Measurements from ENCODE around the gene LRIG1. TPM values are rescaled to one million over a fixed set of nuclear protein-coding genes. Genes with fewer than 3 reads are reported as not detected.

The LRIG1 gene
- total and polyA plus RNA-seq, 9 of the 15 experiments (the other 6 are each of a cell fraction or from before 2014, with no cell fraction given): 0.05 to 0.38 (median 0.13) TPM; not detected in 3

DNA sequence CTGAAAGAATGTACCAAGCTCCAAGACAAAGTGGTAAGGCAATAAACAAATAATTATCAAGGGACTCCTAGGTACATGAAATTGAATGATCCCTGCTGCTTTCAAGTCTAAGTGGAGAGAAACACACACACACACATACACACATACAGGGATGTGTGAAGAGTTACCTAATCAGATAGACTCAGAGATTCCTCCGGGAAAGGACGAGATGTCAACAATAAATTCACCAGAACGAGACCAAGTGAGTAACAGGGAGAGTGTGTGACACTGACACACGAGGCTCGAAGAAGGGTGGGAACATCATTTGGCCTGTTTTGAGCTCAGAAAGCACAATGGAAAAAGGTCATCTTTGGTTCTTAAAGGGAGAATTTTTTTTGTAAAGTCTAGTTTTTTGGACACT is 13.4 kb downstream of the LRIG1 start:
- Histone ChIP-seq H3K79me2 (ENCODE audit: control insufficient read depth, insufficient read depth, low read length) (no peaks in the 10 kb centered on the region), H3K36me3 (ENCODE audit: control insufficient read depth, insufficient read depth, low read length) (no peaks in the 10 kb centered on the region), H2AFZ (ENCODE audit: low read depth, low read length) (no peak overlapping the region), H3K9me3 (replicated peaks; ENCODE audit: control insufficient read depth, insufficient read depth, low read depth, low read length) (no peaks in the 10 kb centered on the region), H3K9me1 (ENCODE audit: control insufficient read depth, insufficient read depth, low read length) (no peaks in the 10 kb centered on the region), H3K4me1 (replicated peaks in 1 of 2; ENCODE audit: control insufficient read depth in 2 of 2, insufficient read depth in 2 of 2, low read length in 2 of 2) (no peaks in the 10 kb centered on the region), H3K27me3 (ENCODE audit: control insufficient read depth in 2 of 2, insufficient read depth in 2 of 2, low read length in 2 of 2) (peaks cover 0 to 13% of the 10 kb centered on the region in 2 experiments; a peak in 3 of 5 replicates), H3K9ac (ENCODE audit: insufficient read depth in 1 of 2, low read depth in 2 of 2, low read length in 2 of 2) (no peak overlapping the region), H4K20me1 (replicated peaks; ENCODE audit: control insufficient read depth, insufficient read depth, low read length) (no peaks in the 10 kb centered on the region), H3K4me3 (no peak overlapping the region), H3K27ac (ENCODE audit: extremely low read depth, low read depth, low read length) (no peak overlapping the region), H3K4me2 (ENCODE audit: insufficient read depth, low read length) (no peak overlapping the region)
- FAIRE-seq (no peak), ATAC-seq (no peak), DNase-seq (ENCODE audit: extremely low read depth in 1 of 4, low spot score in 3 of 4) (no peak)
- intact Hi-C loops (cut with micrococcal nuclease) (no loop called here), in situ Hi-C loops (cut with MboI) (no loop called here)
- BruUV-seq (replicated peaks): no TSS peak
- WGBS (ENCODE audit: insufficient coverage, low coverage, missing lambda C conversion rate): 7% methylated on average over 5 of the region's 5 CpGs
- TF ChIP-seq BRCA1 (IDR thresholded peaks at IDR 0.05) (no peak), BRCA1 (CRISPR knock-in tag; IDR thresholded peaks at IDR 0.05) (no peak), CCAR2 (IDR thresholded peaks at IDR 0.05; ENCODE audit: low read depth, low read length) (no peak), COPS2 (conservative IDR thresholded peaks at IDR 0.05) (no peak), ELF1 (tag; IDR thresholded peaks at IDR 0.05) (no peak), TBL1XR1 (IDR thresholded peaks at IDR 0.05; ENCODE audit: low read length in 2 of 2) (no peak), BDP1 (IDR thresholded peaks at IDR 0.05; ENCODE audit: insufficient read depth, insufficient read length) (no peak), SUPT5H (IDR thresholded peaks at IDR 0.05) (no peak), HDAC2 (IDR thresholded peaks at IDR 0.05) (no peak), ZNF586 (CRISPR knock-in tag; conservative IDR thresholded peaks at IDR 0.05) (no peak), ARHGAP35 (IDR thresholded peaks at IDR 0.05; ENCODE audit: partially characterized antibody) (no peak), POLR3G (IDR thresholded peaks at IDR 0.05; ENCODE audit: extremely low read depth, insufficient read length, insufficient replicate concordance) (no peak), SFPQ (IDR thresholded peaks at IDR 0.05; ENCODE audit: low read depth, low read length) (no peak), CHD1 (IDR thresholded peaks at IDR 0.05; ENCODE audit: low read length) (no peak), CBX8 (IDR thresholded peaks at IDR 0.05; ENCODE audit: borderline replicate concordance, extremely low read depth, low read depth, low read length, poor library complexity, severe bottlenecking) (no peak), ZFP36 (IDR thresholded peaks at IDR 0.05; ENCODE audit: low read depth, low read length, partially characterized antibody) (no peak), TAL1 (IDR thresholded peaks at IDR 0.05) (no peak)
- TF ChIP-seq, protein P1, sequence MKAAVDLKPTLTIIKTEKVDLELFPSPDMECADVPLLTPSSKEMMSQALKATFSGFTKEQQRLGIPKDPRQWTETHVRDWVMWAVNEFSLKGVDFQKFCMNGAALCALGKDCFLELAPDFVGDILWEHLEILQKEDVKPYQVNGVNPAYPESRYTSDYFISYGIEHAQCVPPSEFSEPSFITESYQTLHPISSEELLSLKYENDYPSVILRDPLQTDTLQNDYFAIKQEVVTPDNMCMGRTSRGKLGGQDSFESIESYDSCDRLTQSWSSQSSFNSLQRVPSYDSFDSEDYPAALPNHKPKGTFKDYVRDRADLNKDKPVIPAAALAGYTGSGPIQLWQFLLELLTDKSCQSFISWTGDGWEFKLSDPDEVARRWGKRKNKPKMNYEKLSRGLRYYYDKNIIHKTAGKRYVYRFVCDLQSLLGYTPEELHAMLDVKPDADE (conservative IDR thresholded peaks at IDR 0.05; ENCODE audit: control insufficient read depth, low read depth, low read length): no peak
- ChIA-PET POLR2A (no interaction called here), CTCF (ENCODE audit: low intra/inter-chr PET ratio) (no interaction called here)
